GM23338 (cell line): ENCODE results near the gene RRAS. TPM values are rescaled to one million over a fixed set of nuclear protein-coding genes. Genes with fewer than 3 reads are reported as not detected.

Experiments used
- ATAC-seq: fragments of 200-7000 bp; cut with Tn5 transposase; 3 replicates; pipeline ENCODE4 v1.9.1; 2020
- DNase-seq: peaks from one replicate; pipeline ENCODE4 v3.0.0-alpha.2; 2015; ENCODE audit warnings: low spot score
- H2AFZ ChIP-seq: fragments of 200-600 bp; sonication (generic); 2 replicates; pipeline ENCODE4 v1.8.0; 2016; ENCODE audit warnings: antibody characterized with exemption, mild to moderate bottlenecking, moderate library complexity
- H3F3A ChIP-seq: fragments of 200-600 bp; sonication (generic); replicated peaks from 2 replicates; pipeline ENCODE4 v1.8.0; 2017; ENCODE audit warnings: antibody characterized with exemption, mixed run types, low read depth
- H3K27ac ChIP-seq: fragments of 200-600 bp; sonication (generic); 2 replicates; pipeline ENCODE4 v1.6.1; 2016; ENCODE audit warnings: low read depth
- H3K27me3 ChIP-seq: fragments of 200-600 bp; sonication (generic); 2 replicates; pipeline ENCODE4 v1.8.0; 2016; ENCODE audit warnings: mild to moderate bottlenecking, mixed run types, moderate library complexity; ENCODE audit not compliant: insufficient read depth
- H3K36me3 ChIP-seq: fragments of 200-600 bp; sonication (generic); 2 replicates; pipeline ENCODE4 v1.8.0; 2016; ENCODE audit warnings: mild to moderate bottlenecking; ENCODE audit not compliant: insufficient read depth
- H3K4me1 ChIP-seq: fragments of 200-600 bp; sonication (generic); 2 replicates; pipeline ENCODE4 v1.8.0; 2016; ENCODE audit warnings: mild to moderate bottlenecking, moderate library complexity; ENCODE audit not compliant: insufficient read depth
- H3K4me2 ChIP-seq: fragments of 200-600 bp; sonication (generic); 2 replicates; pipeline ENCODE4 v1.7.1; 2017; ENCODE audit warnings: mixed run types
- H3K4me3 ChIP-seq: fragments of 200-600 bp; sonication (generic); 2 replicates; pipeline ENCODE4 v1.6.1; 2016; ENCODE audit warnings: mixed run types
- H3K79me2 ChIP-seq: fragments of 200-600 bp; sonication (generic); replicated peaks from 2 replicates; pipeline ENCODE4 v1.8.0; 2017; ENCODE audit warnings: mild to moderate bottlenecking; ENCODE audit not compliant: insufficient read depth
- H3K9me2 ChIP-seq: fragments of 200-600 bp; sonication (generic); 2 replicates; pipeline ENCODE4 v1.8.0; 2017; ENCODE audit not compliant: insufficient read depth
- H4K20me1 ChIP-seq: fragments of 200-600 bp; sonication (generic); replicated peaks from 2 replicates; pipeline ENCODE4 v1.8.0; 2017; ENCODE audit warnings: mild to moderate bottlenecking; ENCODE audit not compliant: insufficient read depth
- H3K27ac Mint-ChIP-seq: 2 replicates; pipeline ENCODE4 v1.8.0; 2020; ENCODE audit warnings: inconsistent platforms, mild to moderate bottlenecking, moderate library complexity, mixed read lengths
- H3K27me3 Mint-ChIP-seq: 3 replicates; pipeline ENCODE4 v1.8.0; 2022; ENCODE audit warnings: low read depth, mild to moderate bottlenecking, moderate library complexity, mixed read lengths, inconsistent platforms; ENCODE audit not compliant: insufficient read depth, poor library complexity
- H3K36me3 Mint-ChIP-seq: 3 replicates; pipeline ENCODE4 v1.8.0; 2021; ENCODE audit warnings: low read depth, mild to moderate bottlenecking, inconsistent platforms, moderate library complexity, mixed read lengths
- H3K4me1 Mint-ChIP-seq: 3 replicates; pipeline ENCODE4 v1.8.0; 2020; ENCODE audit warnings: mild to moderate bottlenecking, inconsistent platforms, mixed read lengths
- H3K4me3 Mint-ChIP-seq: 3 replicates; pipeline ENCODE4 v1.8.0; 2021; ENCODE audit warnings: moderate library complexity, mild to moderate bottlenecking, inconsistent platforms, mixed read lengths
- H3K9me3 Mint-ChIP-seq: 3 replicates; pipeline ENCODE4 v1.8.0; 2020; ENCODE audit warnings: moderate library complexity, mild to moderate bottlenecking, inconsistent platforms, mixed read lengths
- CTCF ChIP-seq, 2 experiments: fragments of 200-600 bp in 1 of 2; sonication (generic) in 1 of 2; conservative IDR thresholded peaks; 2 replicates each; pipeline versions ENCODE4 v1.5.1 to v1.6.1; 2016 to 2017; ENCODE audit warnings: antibody characterized with exemption in 2 of 2, low read depth in 2 of 2, mild to moderate bottlenecking in 2 of 2, moderate library complexity in 1 of 2
- EZH2 ChIP-seq: fragments of 200-600 bp; sonication (generic); IDR thresholded peaks from one replicate; pipeline ENCODE4 v1.8.0; 2017; ENCODE audit warnings: antibody characterized with exemption, mild to moderate bottlenecking, low read depth; ENCODE audit not compliant: unreplicated experiment
- NANOG ChIP-seq: IDR thresholded peaks from 2 replicates; pipeline ENCODE4 v1.6.1; 2016; ENCODE audit warnings: antibody characterized with exemption, borderline replicate concordance
- ZNF331 ChIP-seq: fragments of 250-450 bp; sonication (Bioruptor Pico); IDR thresholded peaks from 2 replicates; pipeline ENCODE4 v1.5.0; 2020; ENCODE audit warnings: low read depth, mild to moderate bottlenecking, moderate library complexity
- ZNF462 ChIP-seq: fragments of 250-450 bp; sonication (Bioruptor Pico); IDR thresholded peaks from 2 replicates; pipeline ENCODE4 v1.5.0; 2020; ENCODE audit warnings: mild to moderate bottlenecking, moderate library complexity
- polyA plus RNA-seq: library from polyadenylated mRNA; unstranded; fragments of >200 nt; fragmentation: Nextera tagmentation; extraction: Ambion mirVana; gene quantifications from 2 replicates; pipeline ENCODE4 v1.2.1, GENCODE V29; 2016
- total RNA-seq: library from RNA; depleted of rRNA; stranded (reverse); fragments of >200 nt; shearing (Covaris generic); gene quantifications from 2 replicates; pipeline ENCODE4 v1.2.3, GENCODE V29; 2014

Gene RRAS
- total and polyA plus RNA-seq, 2 experiments from 2014 or later = 9.3 to 30.0 TPM

- peaks cover 17% of the 10 kb centered on the region for H3K36me3 ChIP-seq
- Mint-ChIP-seq H3K27ac (no peak overlapping the region; the same call in 1 of the 2 replicates), H3K27me3 (peaks cover 8% of the 10 kb centered on the region), H3K9me3 (no peaks in the 10 kb centered on the region), H3K4me1 (no peaks in the 10 kb centered on the region), H3K4me3 (no peak overlapping the region), H3K36me3 (peaks cover 77% of the 10 kb centered on the region)
- TF ChIP-seq EZH2 (no peak), CTCF (conservative IDR thresholded peaks at IDR 0.05; ENCODE audit: low read depth in 2 of 2) (peak in 1 of 2 experiments; percentile 16; a peak in 1 of 4 replicates), NANOG (no peak), ZNF331 (CRISPR knock-in tag) (no peak), ZNF462 (no peak)
- ATAC-seq = peak; percentile 20; the same call in 1 of the 3 replicates
- H3K9me2 ChIP-seq = no peaks in the 10 kb centered on the region
- peaks cover 46% of the 10 kb centered on the region for H4K20me1 ChIP-seq
- no peaks in the 10 kb centered on the region for H3K27me3 ChIP-seq
- no peaks in the 10 kb centered on the region; the same call in 1 of the 2 replicates for H3K4me1 ChIP-seq
- no peak overlapping the region for H3K27ac ChIP-seq
- no peak for DNase-seq
- H3K79me2 ChIP-seq = peaks cover 51% of the 10 kb centered on the region
- H3K4me3 ChIP-seq = no peak overlapping the region
- no peak overlapping the region for H3K4me2 ChIP-seq
- H2AFZ ChIP-seq = no peak overlapping the region
- H3F3A ChIP-seq = peaks cover 16% of the 10 kb centered on the region
These were observed 25.7 kb downstream of the RRAS start for GRCh38 chr19:49614096-49614833.
